A673 (cell line): Measurements from ENCODE around the gene TIAL1.

ENCODE experiments used
- EZH2 ChIP-seq: fragments of 200-600 bp; sonication (generic); IDR thresholded peaks from 2 replicates; pipeline ENCODE4 v1.6.1; 2017; ENCODE audit warnings: borderline replicate concordance, low read depth, mild to moderate bottlenecking, mixed read lengths, antibody characterized with exemption, low read length; ENCODE audit not compliant: poor library complexity, severe bottlenecking
- TF ChIP-seq, protein P1 (sequence below): fragments of 300-800, 200-600 bp; sonication (generic); conservative IDR thresholded peaks from 2 replicates; pipeline ENCODE4 v1.5.1; 2017; ENCODE audit warnings: low read depth, mild to moderate bottlenecking, antibody characterized with exemption, low read length, moderate library complexity, mixed read lengths

DNA sequence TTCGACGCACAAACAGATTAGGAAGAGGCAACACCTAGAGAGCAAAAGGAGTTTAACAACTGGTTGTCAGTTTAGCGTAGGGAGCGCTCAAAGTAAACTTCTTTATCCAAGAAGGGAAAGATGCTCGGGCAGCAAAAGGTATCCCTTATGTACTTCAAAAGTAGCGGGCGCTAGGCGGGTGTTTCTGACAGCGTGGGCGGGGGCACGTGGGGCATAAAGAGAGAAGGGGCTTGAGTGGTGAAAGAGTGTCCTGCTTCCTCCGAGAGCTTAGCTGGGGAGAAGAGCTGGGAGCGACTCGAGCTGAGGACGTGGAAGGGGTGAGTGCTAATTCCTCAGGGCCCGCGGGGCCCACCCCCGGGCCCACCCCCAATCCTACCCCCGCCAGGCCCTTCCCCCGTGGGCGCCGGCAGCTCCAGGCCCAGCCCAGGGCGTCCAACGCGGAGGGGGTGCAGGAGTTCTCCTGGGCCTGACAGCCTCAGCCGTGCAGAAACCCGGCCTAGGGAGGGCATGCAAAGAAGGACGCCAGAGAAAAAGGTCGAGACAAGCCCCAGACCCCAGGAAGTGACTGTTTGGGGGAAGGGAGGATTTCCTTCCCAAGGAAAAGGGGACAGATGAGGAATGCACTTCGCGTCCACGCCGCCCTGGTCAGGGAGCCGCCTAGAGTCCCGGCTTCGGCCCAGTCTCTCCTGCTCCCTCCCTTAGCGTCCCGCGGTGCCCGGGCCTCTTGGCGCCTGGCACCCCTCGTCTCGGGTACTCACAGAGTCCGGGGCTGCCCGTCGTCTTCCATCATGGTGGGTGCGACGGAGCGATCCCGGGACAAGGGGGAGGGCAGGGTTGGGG is 868 bp downstream of the TIAL1 start:
- TF ChIP-seq, protein P1, sequence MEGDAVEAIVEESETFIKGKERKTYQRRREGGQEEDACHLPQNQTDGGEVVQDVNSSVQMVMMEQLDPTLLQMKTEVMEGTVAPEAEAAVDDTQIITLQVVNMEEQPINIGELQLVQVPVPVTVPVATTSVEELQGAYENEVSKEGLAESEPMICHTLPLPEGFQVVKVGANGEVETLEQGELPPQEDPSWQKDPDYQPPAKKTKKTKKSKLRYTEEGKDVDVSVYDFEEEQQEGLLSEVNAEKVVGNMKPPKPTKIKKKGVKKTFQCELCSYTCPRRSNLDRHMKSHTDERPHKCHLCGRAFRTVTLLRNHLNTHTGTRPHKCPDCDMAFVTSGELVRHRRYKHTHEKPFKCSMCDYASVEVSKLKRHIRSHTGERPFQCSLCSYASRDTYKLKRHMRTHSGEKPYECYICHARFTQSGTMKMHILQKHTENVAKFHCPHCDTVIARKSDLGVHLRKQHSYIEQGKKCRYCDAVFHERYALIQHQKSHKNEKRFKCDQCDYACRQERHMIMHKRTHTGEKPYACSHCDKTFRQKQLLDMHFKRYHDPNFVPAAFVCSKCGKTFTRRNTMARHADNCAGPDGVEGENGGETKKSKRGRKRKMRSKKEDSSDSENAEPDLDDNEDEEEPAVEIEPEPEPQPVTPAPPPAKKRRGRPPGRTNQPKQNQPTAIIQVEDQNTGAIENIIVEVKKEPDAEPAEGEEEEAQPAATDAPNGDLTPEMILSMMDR: no peak
- TF ChIP-seq EZH2: no peak
